H1 (cell line): ENCODE data around the gene CCDC12. TPM values are rescaled to one million over a fixed set of nuclear protein-coding genes. Genes with fewer than 3 reads are reported as not detected.

Source experiments
- CTCF ChIA-PET: fragments of 300-600 bp; sonication (Branson Sonifier 250); formaldehyde crosslinking; loops from one replicate; lab custom pipeline; 2021; ENCODE audit not compliant: partially characterized antibody; lab: Charles Lee
- POLR2A ChIA-PET: fragments of 300-600 bp; sonication (Branson Sonifier 250); formaldehyde crosslinking; loops from one replicate; lab custom pipeline; 2021; ENCODE audit warnings: inconsistent platforms; ENCODE audit not compliant: partially characterized antibody; lab: Charles Lee
- DNase-seq, 2 experiments: peaks; one replicate each; pipeline versions ENCODE4 v3.0.0 to v3.0.0-alpha.2; 2010 to 2022; ENCODE audit warnings: low spot score in 2 of 2, low read depth in 1 of 2, mixed read lengths in 1 of 2
- FAIRE-seq: peaks from 2 replicates; lab custom pipeline; 2011; peaks lifted over from hg19 to GRCh38; lab: Jason Lieb, UNC
- H2AFZ ChIP-seq: 2 replicates; pipeline ENCODE4 v1.8.1; 2012; ENCODE audit warnings: low read length, inconsistent platforms
- H2AK5ac ChIP-seq: 2 replicates; pipeline ENCODE4 v1.6.1; 2013; ENCODE audit warnings: low read depth, low read length
- H2BK120ac ChIP-seq: replicated peaks from 2 replicates; pipeline ENCODE3; 2013; ENCODE audit warnings: low read depth, low read length, inconsistent platforms
- H2BK12ac ChIP-seq: 2 replicates; pipeline ENCODE4 v1.6.1; 2013; ENCODE audit warnings: low read depth, low read length
- H2BK15ac ChIP-seq: 2 replicates; pipeline ENCODE4 v1.6.1; 2013; ENCODE audit warnings: low read length
- H2BK20ac ChIP-seq: 2 replicates; pipeline ENCODE4 v1.6.1; 2013; ENCODE audit warnings: low read length
- H2BK5ac ChIP-seq: 2 replicates; pipeline ENCODE4 v1.6.1; 2013; ENCODE audit warnings: low read depth, low read length
- H3K14ac ChIP-seq: 2 replicates; pipeline ENCODE4 v1.6.1; 2013; ENCODE audit warnings: inconsistent platforms; ENCODE audit not compliant: insufficient read length
- H3K18ac ChIP-seq: 2 replicates; pipeline ENCODE4 v1.6.1; 2013; ENCODE audit warnings: low read length; ENCODE audit errors: extremely low read depth
- H3K23ac ChIP-seq: 2 replicates; pipeline ENCODE4 v1.6.1; 2013; ENCODE audit warnings: inconsistent platforms; ENCODE audit not compliant: insufficient read length
- H3K23me2 ChIP-seq: 2 replicates; pipeline ENCODE4 v1.6.1; 2013; ENCODE audit warnings: low read depth, low read length
- H3K27ac ChIP-seq: 2 replicates; pipeline ENCODE4 v1.6.1; 2011; ENCODE audit warnings: low read depth, low read length, inconsistent platforms
- H3K27me3 ChIP-seq, 4 experiments: replicated peaks in 1 of 4; 1 replicate in 1 of 4; 2 replicates in 3 of 4; pipeline versions ENCODE4 v1.6.1 to v1.8.1; 2011 to 2013; ENCODE audit warnings: low read length in 3 of 4, mild to moderate bottlenecking in 3 of 4, inconsistent platforms in 2 of 4, mixed read lengths in 2 of 4, moderate library complexity in 1 of 4; ENCODE audit not compliant: control insufficient read depth in 3 of 4, insufficient read depth in 3 of 4; ENCODE audit errors: extremely low read depth in 1 of 4
- H3K36me3 ChIP-seq, 4 experiments: 2 replicates each; pipeline versions ENCODE4 v1.6.1 to v1.8.1; 2011 to 2013; ENCODE audit warnings: mild to moderate bottlenecking in 4 of 4, low read length in 3 of 4, moderate library complexity in 2 of 4, control low read depth in 1 of 4, inconsistent platforms in 1 of 4; ENCODE audit not compliant: insufficient read depth in 4 of 4, control insufficient read depth in 2 of 4
- H3K4ac ChIP-seq: replicated peaks from 2 replicates; pipeline ENCODE3; 2013; ENCODE audit warnings: low read length, low read depth, mixed read lengths, inconsistent platforms; ENCODE audit not compliant: insufficient read length
- H3K4me1 ChIP-seq, 4 experiments: replicated peaks in 1 of 4; 1 replicate in 1 of 4; 2 replicates in 3 of 4; pipeline versions ENCODE4 v1.6.1 to v1.8.1; 2011 to 2013; ENCODE audit warnings: low read length in 3 of 4, inconsistent platforms in 2 of 4, mixed read lengths in 1 of 4; ENCODE audit not compliant: insufficient read depth in 4 of 4, control insufficient read depth in 3 of 4
- H3K4me2 ChIP-seq, 2 experiments: 2 replicates each; pipeline versions ENCODE4 v1.6.1 to v1.8.1; 2011 to 2013; ENCODE audit warnings: low read depth in 2 of 2, low read length in 2 of 2, control low read depth in 1 of 2, inconsistent platforms in 1 of 2, mild to moderate bottlenecking in 1 of 2; ENCODE audit not compliant: insufficient read depth in 1 of 2
- H3K4me3 ChIP-seq, 4 experiments: fragments of 200-600, 300-600 bp in 1 of 4; sonication (generic), shearing (Covaris generic), sonication (Bioruptor Twin) in 1 of 4; 2 replicates each; pipeline versions ENCODE4 v1.5.1 to v1.8.1; 2011 to 2016; ENCODE audit warnings: low read length in 4 of 4, low read depth in 3 of 4, control low read depth in 2 of 4, inconsistent platforms in 2 of 4, mild to moderate bottlenecking in 2 of 4, mixed read lengths in 1 of 4, moderate library complexity in 1 of 4; ENCODE audit not compliant: insufficient read depth in 2 of 4; ENCODE audit errors: extremely low read depth in 1 of 4
- H3K56ac ChIP-seq: replicated peaks from 2 replicates; pipeline ENCODE3; 2013; ENCODE audit warnings: low read depth, mild to moderate bottlenecking, mixed read lengths, low read length, inconsistent platforms; ENCODE audit not compliant: insufficient read length
- H3K79me1 ChIP-seq: 2 replicates; pipeline ENCODE4 v1.6.1; 2013; ENCODE audit warnings: low read depth, low read length, control low read depth
- H3K79me2 ChIP-seq, 2 experiments: 2 replicates each; pipeline versions ENCODE4 v1.6.1 to v1.8.1; 2012 to 2013; ENCODE audit warnings: low read length in 2 of 2, mild to moderate bottlenecking in 2 of 2, inconsistent platforms in 1 of 2; ENCODE audit not compliant: insufficient read depth in 2 of 2, control insufficient read depth in 1 of 2
- H3K9ac ChIP-seq, 4 experiments: replicated peaks in 1 of 4; 1 replicate in 1 of 4; 2 replicates in 3 of 4; pipeline versions ENCODE4 v1.6.1 to v1.8.1; 2011 to 2013; ENCODE audit warnings: low read depth in 3 of 4, low read length in 3 of 4, control low read depth in 2 of 4, mild to moderate bottlenecking in 2 of 4, moderate library complexity in 2 of 4, inconsistent platforms in 1 of 4; ENCODE audit errors: extremely low read depth in 1 of 4
- H3K9me3 ChIP-seq, 2 experiments: 2 replicates each; pipeline versions ENCODE4 v1.6.1 to v1.8.1; 2012 to 2013; ENCODE audit warnings: mild to moderate bottlenecking in 2 of 2, moderate library complexity in 2 of 2, control low read depth in 1 of 2, inconsistent platforms in 1 of 2, low read depth in 1 of 2, low read length in 1 of 2, mixed read lengths in 1 of 2; ENCODE audit not compliant: insufficient read depth in 2 of 2
- H4K20me1 ChIP-seq, 2 experiments: replicated peaks in 1 of 2; 2 replicates each; pipeline versions ENCODE3 to v1.8.1; 2011 to 2013; ENCODE audit warnings: inconsistent platforms in 2 of 2, low read length in 2 of 2, mild to moderate bottlenecking in 1 of 2; ENCODE audit not compliant: insufficient read depth in 2 of 2, control insufficient read depth in 1 of 2
- H4K5ac ChIP-seq: 2 replicates; pipeline ENCODE4 v1.6.1; 2013; ENCODE audit warnings: low read length, low read depth, mixed read lengths, inconsistent platforms; ENCODE audit not compliant: insufficient read length
- H4K8ac ChIP-seq: 2 replicates; pipeline ENCODE4 v1.8.0; 2013; ENCODE audit warnings: mild to moderate bottlenecking, moderate library complexity, low read length, inconsistent platforms; ENCODE audit not compliant: insufficient read depth; ENCODE audit errors: extremely low read depth
- H4K91ac ChIP-seq: replicated peaks from 2 replicates; pipeline ENCODE3; 2013; ENCODE audit warnings: low read length, mixed read lengths, inconsistent platforms; ENCODE audit not compliant: insufficient read length
- EGR1 ChIP-seq: IDR thresholded peaks from 2 replicates; pipeline ENCODE4 v1.6.1; 2011; ENCODE audit warnings: low read depth, low read length, borderline replicate concordance
- EP300 ChIP-seq, 2 experiments: IDR thresholded peaks; 1 replicate in 1 of 2; 2 replicates in 1 of 2; pipeline ENCODE4 v1.6.1; 2011 to 2012; ENCODE audit warnings: low read depth in 2 of 2, low read length in 2 of 2, mild to moderate bottlenecking in 2 of 2, borderline replicate concordance in 1 of 2, inconsistent platforms in 1 of 2, moderate library complexity in 1 of 2
- HDAC2 ChIP-seq, 2 experiments: fragments of 300-600 bp in 1 of 2; sonication (generic) in 1 of 2; IDR thresholded peaks; 2 replicates each; pipeline ENCODE4 v1.6.1; 2011 to 2012; ENCODE audit warnings: low read depth in 2 of 2, low read length in 2 of 2, mild to moderate bottlenecking in 2 of 2, moderate library complexity in 2 of 2, borderline replicate concordance in 1 of 2, inconsistent platforms in 1 of 2
- JUND ChIP-seq: IDR thresholded peaks from 2 replicates; pipeline ENCODE4 v1.6.1; 2011; ENCODE audit warnings: mild to moderate bottlenecking, improper control_type of control experiment, low read length
- KDM5A ChIP-seq: fragments of 200-600 bp; IDR thresholded peaks from 2 replicates; pipeline ENCODE4 v1.7.1; 2012; ENCODE audit warnings: mild to moderate bottlenecking, low read length, inconsistent platforms, mixed read lengths
- MAX ChIP-seq: IDR thresholded peaks from 2 replicates; pipeline ENCODE4 v1.6.1; 2012; ENCODE audit warnings: inconsistent platforms
- RFX5 ChIP-seq: IDR thresholded peaks from 2 replicates; pipeline ENCODE4 v1.6.1; 2011; ENCODE audit warnings: low read depth, low read length, improper control_type of control experiment, borderline replicate concordance
- RNF2 ChIP-seq: fragments of 200-900, 300-1000 bp; sonication (generic); IDR thresholded peaks from 2 replicates; pipeline ENCODE4 v1.7.1; 2016; ENCODE audit warnings: borderline replicate concordance, low read depth, mild to moderate bottlenecking, antibody characterized with exemption, low read length; ENCODE audit not compliant: poor library complexity, severe bottlenecking; ENCODE audit errors: missing control alignments
- SRF ChIP-seq: IDR thresholded peaks from 2 replicates; pipeline ENCODE4 v1.6.1; 2011; ENCODE audit warnings: mild to moderate bottlenecking, low read depth, low read length, moderate library complexity
- TAF1 ChIP-seq: IDR thresholded peaks from 2 replicates; pipeline ENCODE4 v1.6.1; 2011; ENCODE audit warnings: mild to moderate bottlenecking, low read depth, low read length
- TEAD4 ChIP-seq: IDR thresholded peaks from 2 replicates; pipeline ENCODE4 v1.6.1; 2012; ENCODE audit warnings: low read depth, low read length, inconsistent platforms, mixed read lengths
- ZNF274 ChIP-seq: IDR thresholded peaks from 2 replicates; pipeline ENCODE4 v1.7.0; 2012; ENCODE audit warnings: low read length, borderline replicate concordance; ENCODE audit errors: extremely low read depth
- WGBS, 2 experiments: shearing (Covaris generic) in 1 of 2; methylation state at CpG; one replicate each; pipeline versions ENCODE4 v1.1.6 to v1.1.7; 2013 to 2015; ENCODE audit warnings: low lambda C conversion rate in 2 of 2, mixed read lengths in 2 of 2, inconsistent platforms in 1 of 2, low coverage in 1 of 2, missing lambda C conversion rate in 1 of 2; ENCODE audit not compliant: insufficient replicate concordance in 2 of 2, insufficient coverage in 1 of 2, insufficient read length in 1 of 2; ENCODE audit errors: extremely low coverage in 1 of 2, missing lambda C conversion rate in 1 of 2; 5-methylcytosine and 5-hydroxymethylcytosine counted together
- polyA plus RNA-seq, 7 experiments: library from polyadenylated mRNA; depleted of rRNA in 3 of 7; stranded (reverse) in 5 of 7; unstranded in 2 of 7; fragments of >200 nt in 5 of 7; fragments of 200-250 nt in 2 of 7; gene quantifications; 1 replicate in 5 of 7; 2 replicates in 1 of 7; 4 replicates in 1 of 7; pipeline versions ENCODE4 v1.2.1 to v1.2.3, GENCODE V29; 2011 to 2013; ENCODE audit warnings: missing spikeins in 2 of 7, mixed read lengths in 2 of 7
- total RNA-seq: library from RNA; stranded (reverse); fragmentation: NEBNext Ultra II Directional; extraction: Animal tissue kit (Norgen Biotek cat#: 25700); gene quantifications from 2 replicates; pipeline ENCODE4 v1.2.1, GENCODE V29; 2021

The CCDC12 gene
- total and polyA plus RNA-seq, 2 of the 8 experiments (the other 6 are each of a cell fraction or from before 2014, with no cell fraction given), result 29.5 to 41.3 TPM

- Histone ChIP-seq H3K23ac (no peak overlapping the region), H2BK5ac (no peak overlapping the region), H2AK5ac (no peak overlapping the region), H3K36me3 (peaks cover 2 to 7% (median 4%) of the 10 kb centered on the region in 4 experiments; a peak in 4 of 8 replicates), H3K27ac (no peak overlapping the region), H3K4me2 (no peak overlapping the region), H4K91ac (no peak overlapping the region), H3K79me1 (no peaks in the 10 kb centered on the region), H3K9me3 (no peaks in the 10 kb centered on the region), H3K18ac (no peak overlapping the region), H3K4ac (no peak overlapping the region), H3K4me3 (no peak overlapping the region), H3K9ac (no peak overlapping the region), H2AFZ (no peak overlapping the region), H3K79me2 (no peaks in the 10 kb centered on the region), H3K27me3 (no peaks in the 10 kb centered on the region), H2BK120ac (no peak overlapping the region), H3K14ac (no peak overlapping the region), H4K8ac (no peak overlapping the region), H4K20me1 (peaks cover 3 to 9% of the 10 kb centered on the region in 2 experiments), H2BK12ac (no peak overlapping the region), H2BK20ac (no peak overlapping the region), H2BK15ac (no peak overlapping the region), H3K23me2 (no peaks in the 10 kb centered on the region), H3K4me1 (peaks cover 0 to 3% (median 1%) of the 10 kb centered on the region in 4 experiments; a peak in 3 of 7 replicates), H3K56ac (no peak overlapping the region), H4K5ac (no peak overlapping the region)
- WGBS, 2 experiments, result 96% methylated on average over 12 of the region's 22 CpGs; no CpG with 5 or more reads in 1 of the 2 experiments
- CTCF ChIA-PET, result interaction anchor here (1.3 to 14.2 kb wide), 4 partner anchors 13 to 279 kb away, joined by 3 to 130 read pairs (median 54); partner anchors contain the start of genes CCDC12 and NBEAL2
- no peak for DNase-seq
- POLR2A ChIA-PET, result interaction anchor here (0.7 to 1.4 kb wide), 5 partner anchors 8 to 310 kb away, joined by 3 to 5 read pairs (median 3); partner anchors contain the start of gene NBEAL2
- FAIRE-seq, result no peak
- TF ChIP-seq TEAD4 (no peak), RFX5 (no peak), KDM5A (no peak), SRF (no peak), RNF2 (no peak), EGR1 (no peak), EP300 (IDR thresholded peaks at IDR 0.05; ENCODE audit: borderline replicate concordance in 1 of 2, low read depth in 2 of 2, low read length in 2 of 2) (no peak), MAX (no peak), ZNF274 (no peak), TAF1 (no peak), HDAC2 (IDR thresholded peaks at IDR 0.05; ENCODE audit: borderline replicate concordance in 1 of 2, low read depth in 2 of 2, low read length in 2 of 2) (no peak), JUND (no peak)
Measured at GRCh38 chr3:46995901-46996562, 19.5 kb upstream of the CCDC12 start.
